ENCODE results near the gene WDR91. TPM values are rescaled to one million over a fixed set of nuclear protein-coding genes. Genes with fewer than 3 reads are reported as not detected.

The WDR91 gene
- total RNA-seq, 1 donor from 2014 or later, result 14.5 TPM

DNA sequence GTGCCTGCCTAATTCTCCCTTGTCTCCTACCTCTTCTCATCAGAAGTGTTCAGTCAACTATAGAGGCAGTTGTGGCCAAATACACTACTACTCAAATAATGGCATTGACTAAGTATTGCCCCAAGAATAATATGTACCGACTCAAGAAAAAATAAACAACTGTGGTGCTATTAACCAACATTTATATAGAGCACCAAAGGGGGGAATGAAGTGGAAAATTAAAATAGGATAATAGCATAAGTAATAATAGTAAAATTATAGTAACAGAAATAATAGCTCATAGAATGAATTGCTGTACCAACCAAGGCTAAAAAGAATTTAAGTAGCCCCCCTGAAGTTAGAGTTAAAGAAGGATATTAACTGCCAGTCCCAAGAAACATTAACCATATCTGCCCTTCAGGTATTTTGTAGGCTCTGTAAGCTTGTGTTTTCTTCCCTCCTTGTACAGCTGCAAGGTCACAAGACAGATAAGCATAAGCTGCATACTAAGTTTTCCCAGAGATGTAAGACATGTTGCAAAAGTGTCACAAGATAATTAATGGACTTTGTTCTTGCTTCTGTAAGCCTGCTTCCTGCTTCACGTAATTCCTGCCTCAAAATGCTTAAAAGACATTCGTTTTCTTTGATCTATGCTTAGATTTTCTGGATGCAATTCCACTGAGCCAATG lies 29.9 kb downstream of the WDR91 start:
- peaks cover 18% of the 10 kb centered on the region for H3K9me3 Mint-ChIP-seq
- no peak overlapping the region for H3K27ac Mint-ChIP-seq (ENCODE audit: unreplicated experiment)
- no peaks in the 10 kb centered on the region for H3K27me3 Mint-ChIP-seq (ENCODE audit: low read depth)
- DNase-seq (ENCODE audit: low read depth, low spot score), result no peak
- no peak overlapping the region for H3K4me3 Mint-ChIP-seq
- TF ChIP-seq, protein P1, sequence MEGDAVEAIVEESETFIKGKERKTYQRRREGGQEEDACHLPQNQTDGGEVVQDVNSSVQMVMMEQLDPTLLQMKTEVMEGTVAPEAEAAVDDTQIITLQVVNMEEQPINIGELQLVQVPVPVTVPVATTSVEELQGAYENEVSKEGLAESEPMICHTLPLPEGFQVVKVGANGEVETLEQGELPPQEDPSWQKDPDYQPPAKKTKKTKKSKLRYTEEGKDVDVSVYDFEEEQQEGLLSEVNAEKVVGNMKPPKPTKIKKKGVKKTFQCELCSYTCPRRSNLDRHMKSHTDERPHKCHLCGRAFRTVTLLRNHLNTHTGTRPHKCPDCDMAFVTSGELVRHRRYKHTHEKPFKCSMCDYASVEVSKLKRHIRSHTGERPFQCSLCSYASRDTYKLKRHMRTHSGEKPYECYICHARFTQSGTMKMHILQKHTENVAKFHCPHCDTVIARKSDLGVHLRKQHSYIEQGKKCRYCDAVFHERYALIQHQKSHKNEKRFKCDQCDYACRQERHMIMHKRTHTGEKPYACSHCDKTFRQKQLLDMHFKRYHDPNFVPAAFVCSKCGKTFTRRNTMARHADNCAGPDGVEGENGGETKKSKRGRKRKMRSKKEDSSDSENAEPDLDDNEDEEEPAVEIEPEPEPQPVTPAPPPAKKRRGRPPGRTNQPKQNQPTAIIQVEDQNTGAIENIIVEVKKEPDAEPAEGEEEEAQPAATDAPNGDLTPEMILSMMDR (conservative IDR thresholded peaks at IDR 0.05), result no peak
- H3K36me3 Mint-ChIP-seq (ENCODE audit: low read depth), result peaks cover 51% of the 10 kb centered on the region
- peaks cover 5% of the 10 kb centered on the region for H3K4me1 Mint-ChIP-seq

GRCh38 chr7:135180122-135180521 lies 31.2 kb downstream of the WDR91 start:
- peaks cover 5% of the 10 kb centered on the region for H3K4me1 Mint-ChIP-seq
- TF ChIP-seq, protein P1 (conservative IDR thresholded peaks at IDR 0.05), result no peak
- peaks cover 18% of the 10 kb centered on the region for H3K9me3 Mint-ChIP-seq
- no peaks in the 10 kb centered on the region for H3K27me3 Mint-ChIP-seq (ENCODE audit: low read depth)
- DNase-seq (ENCODE audit: low read depth, low spot score), result no peak
- H3K27ac Mint-ChIP-seq (ENCODE audit: unreplicated experiment), result no peak overlapping the region
- H3K36me3 Mint-ChIP-seq (ENCODE audit: low read depth), result peaks cover 51% of the 10 kb centered on the region
- H3K4me3 Mint-ChIP-seq, result no peak overlapping the region

DNA sequence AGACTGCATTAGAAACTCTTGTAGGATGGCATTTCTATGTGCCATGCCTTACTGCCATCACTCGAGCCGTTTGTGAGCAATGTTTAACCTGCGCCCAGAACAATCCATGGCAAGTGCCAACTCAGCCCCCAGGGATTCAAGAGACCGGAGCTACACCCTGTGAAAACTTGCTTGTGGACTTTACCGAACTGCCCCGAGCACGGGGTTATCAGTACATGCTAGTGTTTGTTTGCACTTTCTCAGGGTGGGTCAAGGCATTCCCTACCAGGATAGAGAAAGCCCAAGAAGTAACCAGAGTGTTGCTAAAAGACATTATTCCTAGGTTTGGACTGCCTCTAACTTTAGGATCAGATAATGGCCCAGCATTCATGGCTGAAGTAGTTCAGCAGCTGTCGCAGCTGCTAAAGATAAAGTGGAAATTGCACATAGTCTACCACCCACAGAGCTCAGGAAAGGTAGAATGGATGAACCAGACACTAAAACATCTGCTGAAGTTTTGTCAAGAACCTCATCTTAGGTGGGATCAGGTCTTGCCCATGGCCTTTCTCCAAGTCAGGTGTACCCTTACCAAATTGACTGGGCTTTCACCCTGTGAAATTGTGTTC lies 31.9 kb downstream of the WDR91 start:
- H3K27me3 Mint-ChIP-seq (ENCODE audit: low read depth), result no peaks in the 10 kb centered on the region

GRCh38 chr7:135178364-135178763 lies 33.0 kb downstream of the WDR91 start:
- TF ChIP-seq, protein P1 (conservative IDR thresholded peaks at IDR 0.05), result no peak
- no peak overlapping the region for H3K27ac Mint-ChIP-seq (ENCODE audit: unreplicated experiment)
- H3K36me3 Mint-ChIP-seq (ENCODE audit: low read depth), result peaks cover 38% of the 10 kb centered on the region
- H3K4me3 Mint-ChIP-seq, result no peak overlapping the region
- peaks cover 18% of the 10 kb centered on the region for H3K9me3 Mint-ChIP-seq
- no peaks in the 10 kb centered on the region for H3K27me3 Mint-ChIP-seq (ENCODE audit: low read depth)
- peaks cover 5% of the 10 kb centered on the region for H3K4me1 Mint-ChIP-seq
- DNase-seq (ENCODE audit: low read depth, low spot score), result no peak

More for the DNA sequence above, 31.9 kb downstream of the WDR91 start:
- peaks cover 18% of the 10 kb centered on the region for H3K9me3 Mint-ChIP-seq
- peaks cover 5% of the 10 kb centered on the region for H3K4me1 Mint-ChIP-seq
- H3K27ac Mint-ChIP-seq (ENCODE audit: unreplicated experiment), result no peak overlapping the region
- H3K4me3 Mint-ChIP-seq, result no peak overlapping the region
- TF ChIP-seq, protein P1 (conservative IDR thresholded peaks at IDR 0.05), result no peak
- H3K36me3 Mint-ChIP-seq (ENCODE audit: low read depth), result peaks cover 49% of the 10 kb centered on the region
- DNase-seq (ENCODE audit: low read depth, low spot score), result no peak

DNA sequence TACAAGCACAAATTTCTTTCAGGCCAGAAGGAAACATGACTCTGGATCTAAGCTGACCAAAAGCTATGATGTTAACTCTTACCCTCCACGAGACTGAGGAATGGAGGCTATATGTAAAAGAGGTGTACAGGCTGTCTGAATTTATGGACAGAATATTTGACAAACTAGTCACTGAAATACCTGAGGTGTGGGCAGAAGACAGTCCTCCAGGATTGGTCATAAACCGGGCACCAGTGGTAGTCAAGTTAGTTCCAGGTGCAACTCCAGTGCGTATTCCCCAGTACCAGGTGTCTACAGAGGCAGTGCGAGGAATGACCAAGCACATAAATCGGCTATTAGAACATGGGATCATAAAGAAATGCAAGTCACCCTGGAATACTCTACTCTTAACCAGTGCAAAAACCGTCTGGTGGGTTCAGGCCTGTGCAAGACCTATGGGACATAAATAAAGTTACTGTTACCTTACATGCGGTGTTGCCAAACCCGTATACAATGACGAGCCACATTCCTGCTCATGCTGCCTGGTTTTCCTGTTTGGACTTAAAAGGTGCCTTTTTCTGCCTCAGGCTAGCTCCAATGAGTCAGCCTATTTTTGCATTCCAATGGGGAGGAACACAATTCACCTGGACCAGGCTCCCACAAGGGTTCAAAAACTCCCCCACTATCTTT lies 34.2 kb downstream of the WDR91 start:
- Mint-ChIP-seq H3K27ac (ENCODE audit: unreplicated experiment) (no peak overlapping the region), H3K9me3 (peaks cover 13% of the 10 kb centered on the region), H3K4me3 (no peak overlapping the region), H3K4me1 (peaks cover 6% of the 10 kb centered on the region), H3K27me3 (ENCODE audit: low read depth) (no peaks in the 10 kb centered on the region), H3K36me3 (ENCODE audit: low read depth) (peaks cover 28% of the 10 kb centered on the region)
- TF ChIP-seq, protein P1 (conservative IDR thresholded peaks at IDR 0.05), result no peak
- DNase-seq (ENCODE audit: low read depth, low spot score), result no peak

Data from neural crest cell (in vitro differentiated cells).